ENCODE measurements around the gene FABP3.

- TF ChIP-seq, protein P1, sequence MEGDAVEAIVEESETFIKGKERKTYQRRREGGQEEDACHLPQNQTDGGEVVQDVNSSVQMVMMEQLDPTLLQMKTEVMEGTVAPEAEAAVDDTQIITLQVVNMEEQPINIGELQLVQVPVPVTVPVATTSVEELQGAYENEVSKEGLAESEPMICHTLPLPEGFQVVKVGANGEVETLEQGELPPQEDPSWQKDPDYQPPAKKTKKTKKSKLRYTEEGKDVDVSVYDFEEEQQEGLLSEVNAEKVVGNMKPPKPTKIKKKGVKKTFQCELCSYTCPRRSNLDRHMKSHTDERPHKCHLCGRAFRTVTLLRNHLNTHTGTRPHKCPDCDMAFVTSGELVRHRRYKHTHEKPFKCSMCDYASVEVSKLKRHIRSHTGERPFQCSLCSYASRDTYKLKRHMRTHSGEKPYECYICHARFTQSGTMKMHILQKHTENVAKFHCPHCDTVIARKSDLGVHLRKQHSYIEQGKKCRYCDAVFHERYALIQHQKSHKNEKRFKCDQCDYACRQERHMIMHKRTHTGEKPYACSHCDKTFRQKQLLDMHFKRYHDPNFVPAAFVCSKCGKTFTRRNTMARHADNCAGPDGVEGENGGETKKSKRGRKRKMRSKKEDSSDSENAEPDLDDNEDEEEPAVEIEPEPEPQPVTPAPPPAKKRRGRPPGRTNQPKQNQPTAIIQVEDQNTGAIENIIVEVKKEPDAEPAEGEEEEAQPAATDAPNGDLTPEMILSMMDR (IDR thresholded peaks at IDR 0.05 in 4 of 5, conservative IDR thresholded peaks at IDR 0.05 in 1 of 5) = peak; percentile 20 to 60 (median 47)
- TF ChIP-seq POLR2A (IDR thresholded peaks at IDR 0.05) = no peak
Measured at GRCh38 chr1:31421371-31422040, 48.6 kb upstream of the FABP3 start.
